ENCODE results near the gene POLR2B. TPM values are rescaled to one million over a fixed set of nuclear protein-coding genes. Genes with fewer than 3 reads are reported as not detected.

The POLR2B gene
- total RNA-seq, 1 donor from 2014 or later: 290 TPM

DNA sequence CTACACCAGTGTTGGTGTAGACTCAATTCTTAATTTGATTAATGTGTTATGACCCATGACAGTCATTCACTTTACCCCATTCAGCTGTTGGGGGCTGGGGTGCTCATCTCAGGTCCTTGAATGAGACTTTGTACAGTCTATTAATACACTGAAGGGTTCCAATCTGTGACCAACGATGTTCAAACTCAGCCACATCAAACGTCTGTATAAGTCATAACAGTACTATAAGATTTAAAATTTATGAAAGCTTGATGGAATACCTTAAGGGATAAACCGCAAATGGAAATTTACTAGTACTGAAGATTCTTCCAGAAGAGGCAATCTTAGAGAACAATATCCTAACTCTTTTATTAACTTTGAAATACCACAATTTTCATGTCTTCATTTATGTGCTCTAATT, 37.3 kb upstream of the POLR2B start:
- Histone ChIP-seq H3K9me3 (ENCODE audit: low read depth) (no peaks in the 10 kb centered on the region), H3F3A (ENCODE audit: low read depth) (no peaks in the 10 kb centered on the region), H2AFZ (replicated peaks) (no peak overlapping the region), H3K4me1 (no peaks in the 10 kb centered on the region), H3K79me2 (ENCODE audit: low read depth) (no peaks in the 10 kb centered on the region), H3K4me2 (no peak overlapping the region), H3K27ac (no peak overlapping the region), H4K20me1 (ENCODE audit: low read depth) (no peaks in the 10 kb centered on the region), H3K4me3 (no peak overlapping the region), H3K27me3 (no peaks in the 10 kb centered on the region), H3K9ac (no peak overlapping the region), H3K36me3 (no peaks in the 10 kb centered on the region)
- Mint-ChIP-seq H3K27me3 (ENCODE audit: insufficient read depth, low read depth) (peaks cover 4% of the 10 kb centered on the region), H3K9me3 (no peaks in the 10 kb centered on the region), H3K4me1 (peaks cover 2% of the 10 kb centered on the region), H3K27ac (no peak overlapping the region), H3K4me3 (no peak overlapping the region), H3K36me3 (peaks cover 16% of the 10 kb centered on the region)
- TF ChIP-seq EZH2phosphoT487 (IDR thresholded peaks at IDR 0.05) (no peak), EZH2 (IDR thresholded peaks at IDR 0.05) (no peak)
- TF ChIP-seq, protein P1, sequence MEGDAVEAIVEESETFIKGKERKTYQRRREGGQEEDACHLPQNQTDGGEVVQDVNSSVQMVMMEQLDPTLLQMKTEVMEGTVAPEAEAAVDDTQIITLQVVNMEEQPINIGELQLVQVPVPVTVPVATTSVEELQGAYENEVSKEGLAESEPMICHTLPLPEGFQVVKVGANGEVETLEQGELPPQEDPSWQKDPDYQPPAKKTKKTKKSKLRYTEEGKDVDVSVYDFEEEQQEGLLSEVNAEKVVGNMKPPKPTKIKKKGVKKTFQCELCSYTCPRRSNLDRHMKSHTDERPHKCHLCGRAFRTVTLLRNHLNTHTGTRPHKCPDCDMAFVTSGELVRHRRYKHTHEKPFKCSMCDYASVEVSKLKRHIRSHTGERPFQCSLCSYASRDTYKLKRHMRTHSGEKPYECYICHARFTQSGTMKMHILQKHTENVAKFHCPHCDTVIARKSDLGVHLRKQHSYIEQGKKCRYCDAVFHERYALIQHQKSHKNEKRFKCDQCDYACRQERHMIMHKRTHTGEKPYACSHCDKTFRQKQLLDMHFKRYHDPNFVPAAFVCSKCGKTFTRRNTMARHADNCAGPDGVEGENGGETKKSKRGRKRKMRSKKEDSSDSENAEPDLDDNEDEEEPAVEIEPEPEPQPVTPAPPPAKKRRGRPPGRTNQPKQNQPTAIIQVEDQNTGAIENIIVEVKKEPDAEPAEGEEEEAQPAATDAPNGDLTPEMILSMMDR (IDR thresholded peaks at IDR 0.05): no peak
- no peak for DNase-seq (ENCODE audit: low spot score)

DNA sequence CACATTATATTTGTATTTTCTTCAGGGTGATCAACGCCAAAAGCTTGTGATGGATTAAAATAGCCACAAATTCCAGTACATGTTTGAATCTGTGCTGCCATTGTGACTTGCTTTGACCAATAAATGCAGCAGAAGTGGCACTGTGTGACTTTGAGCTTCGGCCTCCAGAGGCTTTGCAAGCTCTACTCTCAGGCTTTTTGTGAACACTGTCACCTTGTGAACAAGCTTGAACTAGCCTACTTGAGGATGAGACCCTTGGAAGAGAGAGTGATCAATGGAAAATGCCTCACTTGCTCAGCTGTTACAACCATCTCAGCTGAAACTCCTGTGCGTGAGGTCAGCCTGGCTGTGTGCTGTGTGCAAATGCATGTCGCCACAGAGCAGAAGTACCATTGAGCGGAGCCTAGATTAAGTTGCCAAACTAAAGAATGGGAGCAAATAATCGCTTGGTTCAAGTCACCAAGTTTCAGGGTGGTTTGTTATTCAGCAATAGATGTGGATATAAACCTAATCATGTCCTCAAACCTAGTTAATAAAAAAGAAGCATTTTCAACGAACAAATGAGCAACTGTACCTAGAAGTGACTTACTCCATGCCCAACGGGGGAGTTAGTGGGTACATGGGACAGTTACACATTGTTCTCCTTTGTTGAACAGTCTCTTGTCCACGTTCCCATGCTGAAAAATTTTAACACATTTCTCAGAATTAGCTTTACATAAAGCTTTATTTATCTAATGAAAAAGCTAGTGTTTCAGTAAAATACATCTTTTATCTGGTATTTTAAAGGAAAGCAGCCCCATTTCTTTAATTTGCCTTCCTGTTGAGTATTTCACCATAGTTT, 24.8 kb upstream of the POLR2B start:
- no peak overlapping the region for H3K4me3 ChIP-seq

DNA sequence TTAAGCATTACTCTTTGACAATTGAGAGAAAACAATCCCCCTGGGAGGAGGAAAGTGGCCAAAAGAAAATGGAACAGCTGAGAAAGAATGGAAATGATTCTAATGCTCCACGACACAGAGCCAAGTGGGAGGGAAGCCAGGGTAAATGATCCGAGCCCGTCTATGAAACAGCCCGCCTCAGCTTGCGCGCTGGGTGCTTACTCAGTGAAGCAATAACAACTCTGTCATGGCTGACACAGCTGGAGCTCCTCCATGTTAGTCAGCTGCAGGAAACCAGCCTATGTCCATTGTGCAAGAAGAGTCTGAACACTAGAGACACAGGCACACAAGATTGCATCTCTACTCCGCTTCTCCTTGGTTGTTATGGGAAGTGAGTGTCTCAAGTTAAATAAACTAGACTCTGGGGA, 20.6 kb upstream of the POLR2B start:
- Histone ChIP-seq H3K79me2 (ENCODE audit: low read depth) (no peaks in the 10 kb centered on the region), H3K4me1 (no peaks in the 10 kb centered on the region), H3K36me3 (no peaks in the 10 kb centered on the region), H4K20me1 (ENCODE audit: low read depth) (no peaks in the 10 kb centered on the region), H3K27ac (no peak overlapping the region), H3K27me3 (no peaks in the 10 kb centered on the region), H2AFZ (replicated peaks) (no peak overlapping the region), H3K4me3 (no peak overlapping the region), H3K4me2 (no peak overlapping the region), H3F3A (ENCODE audit: low read depth) (no peaks in the 10 kb centered on the region), H3K9ac (no peak overlapping the region), H3K9me3 (ENCODE audit: low read depth) (no peaks in the 10 kb centered on the region)
- TF ChIP-seq EZH2 (IDR thresholded peaks at IDR 0.05) (no peak), EZH2phosphoT487 (IDR thresholded peaks at IDR 0.05) (no peak)
- TF ChIP-seq, protein P1 (IDR thresholded peaks at IDR 0.05): no peak
- Mint-ChIP-seq H3K9me3 (no peaks in the 10 kb centered on the region), H3K4me3 (no peak overlapping the region), H3K27me3 (ENCODE audit: insufficient read depth, low read depth) (peaks cover 2% of the 10 kb centered on the region), H3K4me1 (peaks cover 3% of the 10 kb centered on the region), H3K36me3 (peaks cover 3% of the 10 kb centered on the region), H3K27ac (no peak overlapping the region)
- DNase-seq (ENCODE audit: low spot score): no peak

More for the DNA sequence above, 24.8 kb upstream of the POLR2B start:
- Histone ChIP-seq H2AFZ (replicated peaks) (no peak overlapping the region), H3K36me3 (no peaks in the 10 kb centered on the region), H3K9ac (no peak overlapping the region), H3K4me2 (no peak overlapping the region), H3K27me3 (no peaks in the 10 kb centered on the region), H3K9me3 (ENCODE audit: low read depth) (no peaks in the 10 kb centered on the region), H3K79me2 (ENCODE audit: low read depth) (no peaks in the 10 kb centered on the region), H4K20me1 (ENCODE audit: low read depth) (no peaks in the 10 kb centered on the region), H3K27ac (no peak overlapping the region), H3K4me1 (no peaks in the 10 kb centered on the region), H3F3A (ENCODE audit: low read depth) (no peaks in the 10 kb centered on the region)
- Mint-ChIP-seq H3K36me3 (no peaks in the 10 kb centered on the region), H3K27ac (no peak overlapping the region), H3K4me3 (no peak overlapping the region), H3K27me3 (ENCODE audit: insufficient read depth, low read depth) (peaks cover 2% of the 10 kb centered on the region), H3K9me3 (no peaks in the 10 kb centered on the region), H3K4me1 (peaks cover 3% of the 10 kb centered on the region)
- DNase-seq (ENCODE audit: low spot score): no peak
- TF ChIP-seq, protein P1 (IDR thresholded peaks at IDR 0.05): no peak
- TF ChIP-seq EZH2phosphoT487 (IDR thresholded peaks at IDR 0.05) (no peak), EZH2 (IDR thresholded peaks at IDR 0.05) (no peak)

Data from neural progenitor cell (in vitro differentiated cells).